ENCODE results near the gene CAB39. TPM values are rescaled to one million over a fixed set of nuclear protein-coding genes. Genes with fewer than 3 reads are reported as not detected.
"Not testable (repeated sequence)": the region's sequence is repeated elsewhere in the genome, so short reads cannot be mapped to it uniquely, and the experiment has no call there.

CAB39 gene
- total RNA-seq, 1 donor from 2014 or later: 94.0 TPM

DNA sequence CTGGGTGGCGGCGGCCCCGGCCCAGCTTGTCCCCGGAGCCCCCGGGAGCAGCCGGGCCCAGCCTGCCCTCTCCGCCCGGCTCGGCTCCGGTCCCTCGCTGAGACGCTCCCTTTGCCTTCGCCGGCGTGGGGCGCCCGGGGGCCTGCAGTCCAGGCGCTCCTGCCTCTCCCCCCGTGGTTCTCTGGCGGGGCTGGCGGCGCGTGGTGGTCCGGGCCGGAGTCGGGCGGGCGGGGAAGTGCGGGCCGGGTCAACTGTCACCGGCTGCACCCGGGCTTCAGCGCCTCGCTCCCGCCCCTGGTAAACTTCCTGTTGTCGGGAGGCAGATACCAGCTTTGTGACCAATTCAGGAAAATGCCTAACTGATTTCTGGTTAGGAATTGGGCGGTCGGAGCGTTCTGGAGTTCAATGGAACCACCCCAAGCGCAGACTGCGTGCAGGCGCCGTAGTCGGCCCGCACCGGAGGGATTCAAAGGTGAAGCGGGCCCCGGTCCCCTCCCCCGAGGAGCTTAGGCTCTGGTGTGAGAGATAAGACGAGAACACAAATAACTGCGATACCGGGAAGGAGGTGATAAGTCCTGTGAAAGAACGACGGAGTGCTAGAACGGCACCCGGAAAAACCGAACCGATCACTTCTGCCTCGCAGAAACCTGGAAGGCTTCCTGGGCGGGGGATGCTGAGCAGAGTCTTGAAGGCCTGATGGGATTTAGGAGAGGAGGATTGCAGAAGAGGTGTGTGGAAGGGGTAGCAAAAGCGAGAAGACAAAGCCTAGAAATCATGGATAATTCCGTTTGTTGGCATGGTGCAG lies 891 bp downstream of the CAB39 start:
- DNase-seq (ENCODE audit: low spot score): no peak

- DNase-seq (ENCODE audit: low spot score): no peak
Observed at GRCh38 chr2:230714136-230714480, 1.5 kb downstream of the CAB39 start.

- DNase-seq (ENCODE audit: low spot score): no peak
Observed at GRCh38 chr2:230715201-230715600, 2.6 kb downstream of the CAB39 start.

DNA sequence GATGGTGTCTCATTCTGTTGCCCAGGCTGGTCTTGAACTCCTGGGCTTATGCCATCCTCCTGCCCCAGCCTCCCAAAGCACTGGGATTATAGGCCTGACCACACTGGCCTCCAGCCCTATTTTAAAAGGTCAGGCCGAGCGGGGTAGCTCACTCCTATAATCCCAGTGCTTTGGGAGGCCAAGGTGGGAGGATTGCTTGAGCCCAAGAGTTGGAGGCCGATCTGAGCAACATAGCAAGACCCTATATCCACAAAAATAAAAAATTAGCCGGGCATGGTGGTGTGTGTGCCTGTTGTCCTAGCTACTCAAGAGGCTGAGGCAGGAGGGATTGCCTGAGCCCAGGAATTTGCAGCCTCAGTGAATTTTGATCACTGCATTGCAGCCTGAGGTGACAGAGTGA lies 3.9 kb downstream of the CAB39 start:
- DNase-seq (ENCODE audit: low spot score): no peak

GRCh38 chr2:230717600-230717999 lies 5.0 kb downstream of the CAB39 start:
- no peak for DNase-seq (ENCODE audit: low spot score)

DNA sequence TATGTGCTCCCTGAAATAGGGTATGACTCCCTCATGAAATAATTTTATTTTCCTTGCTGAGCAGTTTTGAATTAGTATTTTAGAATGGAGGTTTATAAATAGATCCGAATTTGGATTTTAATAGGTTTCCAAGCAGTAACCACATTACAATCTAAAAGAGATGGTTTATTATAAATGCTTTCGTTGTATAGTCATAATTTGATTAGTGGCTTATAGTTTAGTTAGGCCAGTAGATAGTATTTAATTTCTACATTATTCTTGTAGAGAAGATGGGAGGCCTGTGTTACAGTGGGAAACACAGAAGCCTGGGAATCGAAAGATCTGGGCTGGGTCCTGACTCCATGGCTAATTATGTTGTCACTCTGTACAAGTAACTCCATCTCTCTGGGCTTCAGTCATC lies 6.7 kb downstream of the CAB39 start:
- no peak for DNase-seq (ENCODE audit: low spot score)

- DNase-seq (ENCODE audit: low spot score): no peak
Observed at GRCh38 chr2:230721712-230722111, 9.1 kb downstream of the CAB39 start.

GRCh38 chr2:230722207-230722885 lies 9.7 kb downstream of the CAB39 start:
- DNase-seq (ENCODE audit: low spot score): no peak

DNA sequence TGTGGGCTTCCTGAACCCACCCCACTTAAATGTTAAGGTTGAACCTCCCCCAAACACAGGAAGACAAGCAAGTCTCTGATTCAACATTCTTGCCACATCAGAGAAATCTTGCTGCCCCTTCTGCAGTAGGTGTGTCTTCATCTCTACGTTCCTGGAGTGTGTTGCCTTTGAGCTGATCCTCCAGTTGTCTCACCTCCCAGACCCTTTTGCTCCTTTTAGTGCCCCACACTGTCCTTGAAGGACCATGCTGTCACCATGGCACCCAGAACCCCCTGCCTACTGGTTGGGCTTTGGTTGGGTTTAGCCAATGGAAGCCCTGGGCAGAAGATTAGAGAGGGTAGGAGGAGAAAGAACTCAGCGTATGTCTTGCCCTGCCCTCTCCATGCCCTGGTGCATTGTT lies 10.7 kb downstream of the CAB39 start:
- DNase-seq (ENCODE audit: low spot score): no peak

DNA sequence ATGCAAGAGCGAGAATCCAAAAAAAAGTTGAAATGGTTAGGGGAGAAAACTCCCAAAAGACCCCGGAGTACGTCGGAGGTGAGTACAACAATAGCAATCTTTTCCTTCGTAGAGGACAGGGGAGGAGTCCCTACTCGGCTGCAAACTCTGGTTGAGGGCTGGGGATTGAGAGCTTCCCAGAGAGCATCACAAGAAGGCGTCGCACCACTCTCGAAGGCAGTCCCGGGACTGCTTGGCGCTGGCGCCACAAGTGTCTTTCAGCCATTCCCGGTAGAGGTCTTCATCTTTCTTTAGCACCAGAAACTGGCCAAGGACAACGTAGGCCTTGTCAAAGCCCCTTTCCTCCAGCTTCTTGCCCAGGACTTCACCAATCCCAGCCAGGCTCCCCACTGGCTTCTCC lies 12.3 kb downstream of the CAB39 start:
- DNase-seq (ENCODE audit: low spot score): not testable (repeated sequence)

DNA sequence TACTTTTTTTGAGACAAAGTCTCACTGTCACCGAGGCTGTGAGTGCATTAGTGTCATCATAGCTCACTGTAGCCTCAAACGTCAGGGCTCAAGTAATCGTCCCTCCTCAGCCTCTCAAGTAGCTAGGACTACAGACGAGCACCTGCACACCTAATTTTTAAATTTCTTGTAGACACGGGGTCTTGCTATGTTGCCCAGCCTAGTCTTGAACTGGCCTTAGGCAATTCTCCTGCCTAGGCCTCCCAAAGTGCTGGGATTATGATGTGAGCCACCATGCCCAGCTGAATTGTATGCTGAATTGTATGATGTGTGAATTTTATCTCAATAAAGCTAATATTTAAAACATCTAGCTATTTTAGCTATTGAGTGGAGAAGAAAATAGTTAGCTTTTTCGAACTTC lies 18.9 kb downstream of the CAB39 start:
- no peak for DNase-seq (ENCODE audit: low spot score)

DNA sequence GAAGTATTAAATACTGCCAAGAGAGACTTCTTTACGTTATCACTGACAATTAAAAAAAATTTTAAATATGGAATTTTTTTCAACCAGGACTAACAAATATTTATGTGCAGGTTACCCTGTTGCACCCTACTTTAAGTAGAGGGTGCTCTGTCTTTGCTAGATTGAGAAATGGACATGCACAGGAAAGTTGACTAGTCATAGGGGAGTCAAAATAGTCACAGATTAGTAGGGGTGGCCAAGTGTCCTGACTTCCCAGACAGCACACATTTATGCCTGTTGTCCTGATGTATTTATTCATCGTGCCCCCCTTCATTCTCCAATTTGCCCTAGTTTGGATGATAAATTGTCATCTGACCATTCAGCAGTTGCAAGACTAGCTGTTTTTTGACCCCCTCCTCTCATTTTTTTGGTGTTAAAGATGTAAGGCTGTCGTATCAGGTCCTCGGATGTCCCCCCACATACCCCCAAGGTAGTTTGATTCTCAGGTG lies 20.3 kb downstream of the CAB39 start:
- no peak for DNase-seq (ENCODE audit: low spot score)

GRCh38 chr2:230734247-230735175 lies 21.9 kb downstream of the CAB39 start:
- DNase-seq (ENCODE audit: low spot score): no peak

GRCh38 chr2:230735884-230736283 lies 23.2 kb downstream of the CAB39 start:
- DNase-seq (ENCODE audit: low spot score): no peak

- DNase-seq (ENCODE audit: low spot score): no peak
Observed at GRCh38 chr2:230737300-230737699, 24.7 kb downstream of the CAB39 start.

- no peak for DNase-seq (ENCODE audit: low spot score)
Observed at GRCh38 chr2:230737791-230738226, 25.2 kb downstream of the CAB39 start.

GRCh38 chr2:230738391-230738811 lies 25.8 kb downstream of the CAB39 start:
- no peak for DNase-seq (ENCODE audit: low spot score)

GRCh38 chr2:230738924-230739323 lies 26.3 kb downstream of the CAB39 start:
- no peak for DNase-seq (ENCODE audit: low spot score)

- no peak for DNase-seq (ENCODE audit: low spot score)
Observed at GRCh38 chr2:230739961-230740360, 27.3 kb downstream of the CAB39 start.

DNA sequence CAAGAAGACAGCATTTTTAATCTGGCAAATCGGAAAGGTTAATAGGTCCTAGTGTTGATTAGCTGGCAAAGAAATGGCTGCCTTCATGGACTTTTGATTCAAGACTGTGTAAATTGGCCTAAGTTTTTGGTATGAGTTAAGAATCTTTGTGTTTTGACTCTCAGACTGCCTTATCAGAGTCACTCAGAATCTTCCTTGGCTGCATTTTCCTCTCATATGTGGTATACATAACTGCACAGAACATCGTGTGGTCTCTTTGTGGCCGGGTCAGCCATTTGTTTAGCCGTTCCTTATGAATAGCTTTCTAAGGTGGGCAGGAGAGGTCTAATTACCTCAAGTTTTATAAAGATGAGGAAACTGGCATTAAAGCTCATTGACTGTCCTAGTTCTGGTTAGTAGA lies 30.1 kb downstream of the CAB39 start:
- no peak for DNase-seq (ENCODE audit: low spot score)

GRCh38 chr2:230746213-230746612 lies 33.6 kb downstream of the CAB39 start:
- DNase-seq (ENCODE audit: low spot score): no peak

- no peak for DNase-seq (ENCODE audit: low spot score)
Observed at GRCh38 chr2:230748087-230748486, 35.4 kb downstream of the CAB39 start.
